GM21447 (cell line): ENCODE results near the gene MGMT.

Experiments
- ATAC-seq: cut with Tn5 transposase; IDR thresholded peaks from one replicate; pipeline ENCODE4 v1.9.1; 2021; ENCODE audit not compliant: unreplicated experiment

The MGMT gene

DNA sequence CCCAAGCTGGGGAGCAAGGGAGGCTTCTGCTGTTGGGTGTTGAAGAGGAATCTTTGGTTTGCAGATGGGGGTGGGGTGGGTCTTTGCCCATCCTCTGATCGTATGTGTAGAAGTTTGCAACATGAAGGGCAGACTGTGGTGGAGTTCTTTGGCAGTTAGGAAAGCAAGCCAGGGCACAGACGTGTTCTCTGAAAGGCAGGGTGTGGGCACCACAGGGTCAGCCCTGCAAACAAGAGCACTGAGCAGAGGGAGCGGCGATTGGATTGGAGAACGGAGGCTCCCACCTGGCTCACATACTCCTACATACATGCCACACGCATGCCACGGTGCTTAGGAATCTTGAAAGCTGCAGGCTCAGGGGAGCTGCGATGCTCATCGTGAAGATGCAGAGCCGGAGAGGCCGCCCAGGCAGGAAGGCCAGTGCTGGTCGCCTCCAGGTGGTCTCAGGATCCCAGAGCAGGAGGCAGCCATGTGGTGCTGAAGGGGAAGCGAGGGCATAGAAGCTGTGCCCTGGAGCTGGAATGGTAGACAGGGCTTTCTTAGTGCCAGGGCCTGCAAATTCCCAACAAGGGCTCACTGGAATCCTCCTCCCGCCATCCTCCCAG lies 149.0 kb downstream of the MGMT start:
- ATAC-seq, result no peak

- no peak for ATAC-seq
Measured at GRCh38 chr10:129617768-129618167, 150.7 kb downstream of the MGMT start.

DNA sequence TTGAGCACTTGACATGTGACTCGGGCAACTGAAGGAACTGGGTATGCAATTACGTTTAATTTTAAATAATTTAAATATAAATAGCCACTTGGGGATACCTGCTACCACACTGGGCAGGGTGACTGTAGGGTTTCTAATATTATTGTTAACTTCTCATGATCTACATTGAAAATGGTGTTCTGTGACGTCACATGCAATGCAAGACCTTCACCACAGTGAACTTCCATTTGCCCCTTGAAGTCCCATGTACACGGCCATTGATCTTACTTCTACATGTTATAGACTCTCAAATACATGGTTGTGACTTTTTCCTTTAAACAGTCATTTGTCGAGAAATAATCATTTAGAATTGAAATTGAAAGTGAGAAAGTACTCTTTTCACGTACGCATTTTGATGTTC lies 154.0 kb downstream of the MGMT start:
- ATAC-seq, result no peak

- no peak for ATAC-seq
Measured at GRCh38 chr10:129621693-129622092, 154.7 kb downstream of the MGMT start.

- ATAC-seq, result no peak
Measured at GRCh38 chr10:129622291-129622690, 155.2 kb downstream of the MGMT start.

DNA sequence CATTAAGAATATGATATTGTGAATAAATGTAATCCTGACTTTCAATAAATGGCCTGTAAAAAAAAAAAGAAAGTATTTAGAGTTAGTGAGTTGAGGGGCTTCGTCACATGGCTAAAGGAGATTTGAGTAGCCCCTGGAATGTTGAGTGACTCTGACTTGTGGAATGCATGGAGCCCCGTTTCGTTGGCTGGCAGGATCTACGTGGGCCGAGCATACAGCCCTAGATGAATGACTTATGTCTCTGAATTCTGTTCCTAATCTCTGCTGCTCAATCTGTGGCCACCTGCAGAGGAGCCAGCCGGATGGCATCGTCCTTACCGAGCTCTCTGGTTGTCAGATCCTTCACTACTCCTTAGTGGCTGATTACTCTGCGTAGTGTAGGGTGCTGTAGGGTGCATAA lies 155.7 kb downstream of the MGMT start:
- no peak for ATAC-seq

DNA sequence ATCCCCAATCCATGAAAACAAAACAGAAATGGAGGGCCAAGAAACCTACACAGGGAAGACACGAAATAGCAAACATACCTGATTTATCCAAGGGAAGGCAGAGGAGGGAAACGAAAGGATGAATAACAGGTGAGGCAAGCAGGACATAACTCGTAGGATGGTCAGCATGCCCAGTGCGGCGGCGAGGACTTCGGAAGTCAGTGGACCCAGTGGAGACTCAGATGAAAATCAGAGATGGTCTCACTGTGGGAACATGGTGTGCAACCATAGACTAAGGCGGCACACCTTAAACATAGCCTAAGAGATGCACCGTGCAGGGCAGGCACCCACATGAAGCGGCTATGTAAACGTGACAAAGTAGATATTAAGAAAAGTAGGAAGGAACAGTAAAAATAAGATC lies 157.5 kb downstream of the MGMT start:
- ATAC-seq, result no peak

- ATAC-seq, result no peak
Measured at GRCh38 chr10:129626309-129626708, 159.3 kb downstream of the MGMT start.

DNA sequence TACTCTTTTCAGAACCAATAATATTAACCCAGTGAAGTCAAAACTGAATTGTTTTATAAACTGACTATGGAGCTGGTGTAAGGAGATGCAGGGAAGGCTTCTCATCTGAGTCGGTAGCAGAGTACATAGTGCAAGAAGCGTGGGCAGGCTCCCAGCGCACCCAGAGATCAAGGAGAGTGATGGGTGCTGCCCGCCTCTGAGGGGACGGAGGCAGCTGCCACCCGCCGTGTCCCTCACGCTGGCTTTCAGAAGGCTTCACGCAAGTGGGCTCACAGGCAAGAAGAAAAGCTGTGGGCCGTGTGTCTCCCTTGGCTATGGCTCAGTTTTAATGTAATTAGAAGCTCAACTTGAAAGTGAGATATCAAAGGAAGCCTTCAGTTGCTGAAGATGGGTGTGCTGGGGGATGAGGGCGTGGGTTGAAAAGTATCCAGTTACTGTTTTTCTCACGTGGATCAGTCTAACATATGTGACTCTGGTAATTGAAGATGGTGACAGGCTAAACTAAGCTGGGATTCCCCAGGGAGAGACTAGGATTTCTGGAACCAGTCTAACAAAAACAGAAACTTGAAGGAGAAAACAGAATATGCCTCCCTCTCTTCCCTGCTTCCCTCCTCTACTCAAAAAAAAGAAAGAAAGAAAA lies 159.9 kb downstream of the MGMT start:
- no peak for ATAC-seq

- ATAC-seq, result no peak
Measured at GRCh38 chr10:129627442-129627841, 160.4 kb downstream of the MGMT start.

DNA sequence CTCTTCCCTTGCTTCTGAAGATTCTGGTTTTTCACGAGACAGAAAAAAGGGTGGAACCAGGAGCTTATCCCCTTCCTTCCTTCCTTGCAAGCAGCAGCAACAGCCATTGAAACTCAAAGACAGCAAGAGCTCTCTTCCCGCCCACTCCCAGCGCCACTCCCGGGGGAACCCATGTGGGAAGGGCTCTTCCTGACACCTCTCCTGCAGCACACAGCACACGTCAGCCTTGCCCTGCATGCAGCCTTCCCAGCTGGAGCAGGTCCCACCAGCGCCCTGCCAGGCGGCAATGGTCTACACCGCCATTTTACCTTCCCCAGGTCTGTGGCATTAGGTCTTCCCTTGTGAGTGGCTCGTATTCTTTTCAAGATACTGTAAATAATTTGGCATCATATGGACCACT lies 161.8 kb downstream of the MGMT start:
- no peak for ATAC-seq

GRCh38 chr10:129629911-129630310 lies 162.9 kb downstream of the MGMT start:
- ATAC-seq, result no peak

GRCh38 chr10:129631006-129631405 lies 164.0 kb downstream of the MGMT start:
- ATAC-seq, result no peak

GRCh38 chr10:129631870-129632623 lies 165.0 kb downstream of the MGMT start:
- no peak for ATAC-seq

- no peak for ATAC-seq
Measured at GRCh38 chr10:129637010-129637409, 170.0 kb downstream of the MGMT start.

DNA sequence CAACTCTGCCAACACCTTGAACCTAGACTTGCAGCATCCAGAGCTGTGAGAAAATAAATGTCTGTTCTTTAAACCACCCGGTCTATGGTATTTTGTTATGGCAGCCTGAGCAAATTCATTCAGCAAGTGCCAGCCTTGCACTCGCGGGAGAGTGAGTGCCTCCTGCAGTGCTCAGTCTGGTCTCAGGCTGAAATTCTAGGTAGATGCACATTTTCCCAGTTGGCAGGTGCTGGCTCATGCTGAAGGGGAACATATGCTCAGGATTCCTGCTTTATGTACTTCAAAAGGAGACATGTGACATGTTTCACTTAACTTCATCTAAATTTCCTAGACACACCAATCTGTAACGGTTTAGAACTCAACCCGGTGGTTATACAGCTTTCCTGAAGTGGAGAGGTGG lies 170.8 kb downstream of the MGMT start:
- ATAC-seq, result no peak

DNA sequence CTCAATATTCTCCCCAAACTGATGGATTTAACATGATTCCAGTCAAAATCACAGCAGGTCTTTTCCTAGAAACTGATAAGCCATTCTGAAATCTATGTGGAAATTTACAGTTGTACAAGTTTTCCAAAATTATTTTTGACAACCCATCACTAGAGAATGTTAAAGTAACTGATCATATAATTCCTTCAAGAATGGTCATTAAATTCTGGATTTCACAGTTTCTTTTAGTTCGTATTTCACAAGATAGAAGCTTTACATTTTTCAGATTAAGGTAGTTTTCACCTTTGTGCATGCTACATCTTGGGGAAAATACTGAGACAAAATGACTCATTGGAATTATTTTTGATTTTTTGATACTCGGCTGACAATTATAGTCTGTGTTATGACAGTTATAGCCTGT lies 174.3 kb downstream of the MGMT start:
- no peak for ATAC-seq

GRCh38 chr10:129641982-129642381 lies 174.9 kb downstream of the MGMT start:
- ATAC-seq, result no peak

DNA sequence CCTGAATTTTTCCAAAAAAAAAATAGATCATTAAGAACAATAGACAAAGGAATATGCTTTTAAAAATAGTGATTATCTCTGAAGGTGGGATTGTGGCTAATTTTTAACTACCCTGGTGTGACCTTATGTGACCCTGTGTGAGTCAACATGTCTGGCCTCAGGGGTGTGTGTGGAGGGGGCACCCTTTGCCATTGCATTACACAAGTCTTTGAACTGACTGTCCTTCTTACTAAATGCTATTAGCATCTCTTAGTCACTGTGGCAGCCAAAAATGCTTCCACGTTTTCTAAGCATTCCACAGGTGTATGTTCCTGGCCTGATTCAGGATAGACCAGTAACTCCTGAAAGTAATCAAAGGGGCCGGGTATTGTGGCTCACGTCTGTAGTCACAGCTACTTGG lies 175.4 kb downstream of the MGMT start:
- ATAC-seq, result no peak

GRCh38 chr10:129643266-129643665 lies 176.2 kb downstream of the MGMT start:
- no peak for ATAC-seq

DNA sequence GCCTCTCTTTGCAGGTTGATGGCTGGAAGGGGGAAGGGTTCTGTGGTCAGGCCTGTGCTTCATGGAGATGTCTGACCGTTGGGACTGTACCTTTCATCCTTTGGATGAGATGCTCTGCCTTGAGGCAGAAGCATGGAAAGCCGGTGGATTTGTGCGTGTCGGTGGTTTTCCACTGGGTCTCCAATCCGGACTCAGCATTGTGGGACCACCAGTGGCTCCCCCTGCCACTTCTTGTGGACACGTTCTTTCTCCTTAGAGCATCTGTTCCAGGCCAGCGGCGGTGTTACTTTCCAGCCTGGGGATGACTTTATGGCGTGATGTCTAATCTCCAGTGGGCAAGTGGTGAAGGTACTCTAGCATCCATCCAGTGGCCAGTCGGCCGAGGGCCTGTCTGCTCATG lies 178.4 kb downstream of the MGMT start:
- ATAC-seq, result no peak

- ATAC-seq, result no peak
Measured at GRCh38 chr10:129646973-129647372, 179.9 kb downstream of the MGMT start.
